SH-SY5Y (cell line): Measurements from ENCODE around the gene BORCS8.

ENCODE experiments used
- GATA2 ChIP-seq: IDR thresholded peaks from 2 replicates; pipeline ENCODE4 v1.6.1; 2011; ENCODE audit warnings: mild to moderate bottlenecking, low read depth, low read length
- GATA3 ChIP-seq: IDR thresholded peaks from 2 replicates; pipeline ENCODE4 v1.6.1; 2011; ENCODE audit warnings: low read depth, mild to moderate bottlenecking, low read length, moderate library complexity

- TF ChIP-seq GATA2, result no peak
- no peak for TF ChIP-seq GATA3
These were observed 46.4 kb upstream of the BORCS8 start for GRCh38 chr19:19238126-19238894.
